HUES6 (cell line): ENCODE measurements around the gene PAXIP1.

Experiments
- H3K27ac ChIP-seq: 2 replicates; pipeline ENCODE4 v1.7.0; 2013; ENCODE audit warnings: low read depth, mild to moderate bottlenecking, low read length, inconsistent platforms
- H3K27me3 ChIP-seq: 2 replicates; pipeline ENCODE4 v1.6.1; 2013; ENCODE audit warnings: low read length; ENCODE audit not compliant: control insufficient read depth, insufficient read depth
- H3K36me3 ChIP-seq: 2 replicates; pipeline ENCODE4 v1.6.1; 2013; ENCODE audit warnings: low read length; ENCODE audit not compliant: control insufficient read depth, insufficient read depth
- H3K4me1 ChIP-seq: 2 replicates; pipeline ENCODE4 v1.6.1; 2013; ENCODE audit warnings: low read length; ENCODE audit not compliant: control insufficient read depth, insufficient read depth
- H3K4me3 ChIP-seq: 2 replicates; pipeline ENCODE4 v1.5.1; 2013; ENCODE audit warnings: low read depth, low read length
- H3K9ac ChIP-seq: one replicate; pipeline ENCODE4 v1.6.1; 2013; ENCODE audit warnings: mild to moderate bottlenecking, low read length
- H3K9me3 ChIP-seq: 2 replicates; pipeline ENCODE4 v1.6.1; 2013; ENCODE audit warnings: low read depth, low read length; ENCODE audit not compliant: control insufficient read depth, insufficient read depth

Gene PAXIP1

DNA sequence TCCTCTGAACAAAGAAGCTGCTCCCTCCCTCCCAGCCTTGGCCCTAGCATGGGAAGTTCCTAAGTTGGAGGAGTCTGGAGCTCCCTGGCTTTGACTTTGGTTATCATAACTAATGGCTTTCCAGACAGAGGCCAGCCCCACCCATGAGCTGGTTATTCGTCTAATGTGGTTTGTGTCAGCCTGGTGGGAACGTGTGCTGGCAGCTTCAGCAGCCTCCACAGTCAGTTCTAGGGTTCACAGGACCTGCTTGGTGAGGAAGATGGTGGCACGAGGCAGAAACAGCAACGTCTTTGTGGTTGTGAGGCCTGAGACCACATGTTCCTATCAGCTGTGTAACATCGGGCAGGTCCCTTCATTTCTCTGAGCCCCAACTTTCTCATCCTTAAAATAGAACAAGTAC lies 103.1 kb downstream of the PAXIP1 start:
- H3K9me3 ChIP-seq, result no peaks in the 10 kb centered on the region
- H3K4me3 ChIP-seq, result no peak overlapping the region
- no peaks in the 10 kb centered on the region for H3K36me3 ChIP-seq
- no peaks in the 10 kb centered on the region for H3K27me3 ChIP-seq
- H3K4me1 ChIP-seq, result no peaks in the 10 kb centered on the region; the same call in 1 of the 2 replicates
- H3K27ac ChIP-seq, result no peak overlapping the region
- no peak overlapping the region for H3K9ac ChIP-seq

DNA sequence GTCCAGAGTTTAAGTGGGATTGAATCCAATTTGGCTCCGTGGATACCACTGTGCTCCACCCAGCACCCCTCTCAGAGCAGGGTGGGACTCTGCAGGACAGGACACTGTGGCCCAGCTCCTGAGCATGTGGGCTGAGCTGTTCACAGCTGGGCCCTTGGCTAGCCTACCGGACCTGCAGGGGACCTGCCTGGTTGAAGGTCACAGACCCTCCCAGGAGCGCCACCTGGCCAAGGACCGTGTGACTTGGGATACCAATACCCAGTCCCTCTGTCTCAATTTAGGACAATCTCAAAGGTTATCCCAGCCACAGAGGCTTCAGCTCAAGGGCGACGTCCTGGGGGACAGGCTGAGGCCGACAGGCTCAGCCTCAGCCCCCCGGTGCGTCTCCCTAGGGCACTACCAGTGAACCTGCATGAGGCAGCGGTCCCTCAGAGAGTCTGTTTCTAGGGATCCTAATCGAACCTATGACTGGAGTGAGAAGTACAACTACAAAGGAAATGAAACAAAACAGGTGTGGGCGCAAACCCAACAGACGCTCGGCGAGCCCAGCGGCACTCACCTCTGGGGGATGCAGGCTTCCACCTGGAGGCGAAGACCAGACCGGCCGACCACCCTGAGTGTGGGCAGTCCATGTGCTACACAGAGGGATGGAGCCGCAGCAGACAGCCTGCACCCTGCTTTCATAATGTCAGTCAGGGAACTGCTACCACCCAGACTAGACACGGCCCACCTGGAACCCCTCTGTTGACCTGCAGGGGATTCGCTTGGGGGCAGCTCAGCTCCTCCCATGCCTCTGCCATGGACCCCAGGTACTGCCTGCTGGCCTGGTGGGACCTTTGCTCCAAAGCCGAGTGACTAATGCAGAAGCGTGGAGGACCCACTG lies 103.7 kb downstream of the PAXIP1 start:
- Histone ChIP-seq H3K4me3 (no peak overlapping the region), H3K27ac (no peak overlapping the region), H3K9me3 (no peaks in the 10 kb centered on the region), H3K36me3 (no peaks in the 10 kb centered on the region), H3K27me3 (no peaks in the 10 kb centered on the region), H3K4me1 (no peaks in the 10 kb centered on the region; the same call in 1 of the 2 replicates), H3K9ac (no peak overlapping the region)

DNA sequence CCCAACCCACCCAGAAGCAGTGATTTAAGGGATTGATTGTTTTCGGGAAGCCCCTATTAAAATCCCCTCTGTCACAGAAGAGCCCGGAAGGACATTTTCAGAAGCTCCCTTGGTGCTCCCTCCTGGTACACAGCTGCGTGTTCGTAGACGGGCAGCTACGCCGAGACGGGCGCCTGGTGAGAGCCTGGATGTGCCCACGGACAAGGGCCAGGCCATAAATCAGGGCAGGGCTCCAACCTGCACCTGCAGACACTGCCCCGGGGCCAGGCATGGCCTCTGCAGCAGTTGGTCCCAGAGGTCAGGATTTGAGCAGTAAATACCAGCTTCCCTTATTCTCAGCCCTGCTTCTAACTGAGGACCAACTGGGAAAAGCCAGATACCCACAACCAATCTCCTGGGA lies 106.8 kb downstream of the PAXIP1 start:
- Histone ChIP-seq H3K4me3 (no peak overlapping the region), H3K27ac (no peak overlapping the region), H3K4me1 (peaks cover 3% of the 10 kb centered on the region; the same call in 1 of the 2 replicates), H3K36me3 (no peaks in the 10 kb centered on the region), H3K9me3 (no peaks in the 10 kb centered on the region), H3K27me3 (no peaks in the 10 kb centered on the region), H3K9ac (no peak overlapping the region)
